GM21390 (cell line): ENCODE measurements around the gene MVB12A.

Source experiments
- ATAC-seq: cut with Tn5 transposase; IDR thresholded peaks from one replicate; pipeline ENCODE4 v1.9.1; 2021; ENCODE audit not compliant: unreplicated experiment

The MVB12A gene

DNA sequence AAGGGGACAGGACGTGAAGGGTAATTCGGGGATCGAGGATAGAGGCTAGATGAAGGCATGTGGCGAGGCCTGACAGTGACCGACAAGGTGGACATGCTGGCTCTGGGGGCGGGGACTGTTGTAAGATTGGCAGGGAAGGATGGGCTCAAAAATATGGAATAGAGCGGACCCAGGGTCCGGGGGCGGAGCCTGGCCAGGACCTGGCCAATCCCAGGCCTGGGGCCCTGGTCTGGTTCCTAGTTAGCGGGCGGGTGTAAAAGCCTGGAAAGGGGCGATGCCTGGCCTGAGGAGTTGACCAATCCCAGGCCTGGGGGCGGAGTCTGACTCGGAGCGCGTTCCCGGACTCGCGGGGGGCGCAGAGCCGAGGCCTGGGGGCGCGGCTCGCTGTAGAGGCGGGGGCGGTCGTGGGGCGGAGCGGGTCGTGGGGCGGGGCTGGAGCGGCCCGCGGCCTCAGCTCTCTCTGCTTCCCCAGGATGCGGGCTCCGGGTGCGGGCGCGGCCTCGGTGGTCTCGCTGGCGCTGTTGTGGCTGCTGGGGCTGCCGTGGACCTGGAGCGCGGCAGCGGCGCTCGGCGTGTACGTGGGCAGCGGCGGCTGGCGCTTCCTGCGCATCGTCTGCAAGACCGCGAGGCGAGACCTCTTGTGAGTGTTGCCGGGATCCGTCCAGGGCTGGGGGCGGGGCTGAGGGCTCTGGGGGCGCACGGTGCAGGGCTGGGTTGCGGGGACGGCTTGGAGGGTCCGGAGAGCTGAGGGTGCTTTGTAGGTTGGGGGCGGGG, 50.4 kb downstream of the MVB12A start, which contains the start of gene SLC27A1:
TSS of gene SLC27A1 (plus strand) at position 457 of the 774 bp plus-strand sequence. CDS start at position 474, 17 bp downstream.
- ATAC-seq: peak; percentile 65

DNA sequence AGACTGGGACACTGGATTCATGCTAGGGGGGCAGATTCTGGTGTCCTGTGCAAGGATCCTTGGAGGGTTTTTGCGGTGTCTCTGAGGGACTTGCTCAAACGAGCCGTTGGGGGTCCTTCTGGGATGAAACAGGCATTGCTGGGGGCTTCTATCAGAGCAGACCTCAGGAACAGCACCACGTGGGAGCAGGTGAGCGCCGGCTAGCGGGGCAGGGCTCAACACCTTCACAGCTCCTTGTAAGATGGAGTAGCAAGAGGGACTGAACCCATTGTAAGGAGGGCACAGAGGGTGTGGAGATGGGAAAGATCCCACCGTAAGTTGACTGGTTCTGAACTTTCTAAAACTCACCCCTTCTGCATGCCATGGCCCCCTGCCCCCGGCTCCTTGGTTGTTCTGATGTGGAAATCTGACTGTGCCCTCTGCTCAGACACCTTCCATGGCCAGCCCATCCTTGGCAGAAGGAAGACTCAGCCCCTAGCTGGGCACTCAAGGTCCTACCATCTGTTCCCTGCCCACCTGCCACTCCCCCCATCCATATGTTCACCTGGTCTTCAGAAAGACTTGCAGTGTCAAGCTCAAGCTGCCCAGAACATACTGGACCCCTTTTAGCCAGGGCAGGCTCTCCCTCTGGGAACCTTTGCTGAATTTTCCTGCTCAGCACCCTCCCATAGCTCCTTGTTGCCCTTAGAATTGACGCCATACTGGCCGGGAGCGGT, 51.7 kb downstream of the MVB12A start:
- ATAC-seq: no peak

DNA sequence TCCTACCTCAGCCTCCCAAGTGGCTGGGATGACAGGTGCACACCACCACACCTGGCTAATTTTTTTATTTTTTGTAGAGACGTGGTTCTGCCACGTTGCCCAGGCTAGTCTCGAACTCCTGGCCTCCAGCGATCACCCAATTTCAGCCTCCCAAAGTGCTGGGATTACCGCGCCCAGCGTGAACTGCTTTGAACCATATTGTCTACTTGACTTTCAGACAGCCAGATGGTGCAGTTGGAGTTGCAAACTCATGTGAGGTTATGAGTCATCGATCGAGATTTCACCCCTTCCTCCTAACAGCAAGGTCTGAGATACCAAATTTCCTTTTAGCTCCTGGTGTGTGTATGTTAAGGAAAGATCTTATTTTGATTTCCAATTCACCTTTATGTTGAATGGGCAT, 53.2 kb downstream of the MVB12A start:
- ATAC-seq: no peak
